ENCODE measurements around the gene RNPC3. TPM values are rescaled to one million over a fixed set of nuclear protein-coding genes. Genes with fewer than 3 reads are reported as not detected.
"Not testable (repeated sequence)": the region's sequence is repeated elsewhere in the genome, so short reads cannot be mapped to it uniquely, and the experiment has no call there.

RNPC3 gene
- total RNA-seq, 2 donors from 2014 or later = 18.8 to 19.0 TPM

DNA sequence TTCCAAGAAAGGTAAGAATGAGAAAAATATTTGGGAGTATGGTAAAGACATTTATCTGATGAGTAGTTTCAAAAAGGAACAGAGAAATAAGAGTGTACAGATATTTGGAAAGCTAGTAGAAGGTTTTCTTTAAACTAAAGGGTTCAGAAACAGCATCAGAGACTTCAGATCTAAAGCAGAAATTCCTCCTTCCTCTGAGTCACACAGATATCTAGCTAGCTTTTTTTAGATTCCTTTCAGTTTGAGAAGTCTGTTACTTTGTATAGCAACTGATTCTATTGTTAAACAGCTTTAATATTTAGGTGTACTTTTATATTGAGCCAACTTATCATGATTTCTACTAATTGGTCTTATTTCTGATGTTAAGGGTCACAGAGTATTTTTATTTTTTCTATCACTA lies 50.6 kb downstream of the RNPC3 start:
- Histone ChIP-seq H3K27me3 (no peaks in the 10 kb centered on the region), H3K4me3 (no peak overlapping the region), H3K9me3 (no peaks in the 10 kb centered on the region), H3K27ac (no peak overlapping the region), H3K4me1 (no peaks in the 10 kb centered on the region), H3K36me3 (no peaks in the 10 kb centered on the region), H3K9ac (ENCODE audit: low read depth in 2 of 2, low read length in 2 of 2) (no peak overlapping the region)
- intact Hi-C loops (cut with DNase I) = no loop called here
- TF ChIP-seq, protein P1, sequence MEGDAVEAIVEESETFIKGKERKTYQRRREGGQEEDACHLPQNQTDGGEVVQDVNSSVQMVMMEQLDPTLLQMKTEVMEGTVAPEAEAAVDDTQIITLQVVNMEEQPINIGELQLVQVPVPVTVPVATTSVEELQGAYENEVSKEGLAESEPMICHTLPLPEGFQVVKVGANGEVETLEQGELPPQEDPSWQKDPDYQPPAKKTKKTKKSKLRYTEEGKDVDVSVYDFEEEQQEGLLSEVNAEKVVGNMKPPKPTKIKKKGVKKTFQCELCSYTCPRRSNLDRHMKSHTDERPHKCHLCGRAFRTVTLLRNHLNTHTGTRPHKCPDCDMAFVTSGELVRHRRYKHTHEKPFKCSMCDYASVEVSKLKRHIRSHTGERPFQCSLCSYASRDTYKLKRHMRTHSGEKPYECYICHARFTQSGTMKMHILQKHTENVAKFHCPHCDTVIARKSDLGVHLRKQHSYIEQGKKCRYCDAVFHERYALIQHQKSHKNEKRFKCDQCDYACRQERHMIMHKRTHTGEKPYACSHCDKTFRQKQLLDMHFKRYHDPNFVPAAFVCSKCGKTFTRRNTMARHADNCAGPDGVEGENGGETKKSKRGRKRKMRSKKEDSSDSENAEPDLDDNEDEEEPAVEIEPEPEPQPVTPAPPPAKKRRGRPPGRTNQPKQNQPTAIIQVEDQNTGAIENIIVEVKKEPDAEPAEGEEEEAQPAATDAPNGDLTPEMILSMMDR (IDR thresholded peaks at IDR 0.05) = no peak
- DNase-seq = no peak

DNA sequence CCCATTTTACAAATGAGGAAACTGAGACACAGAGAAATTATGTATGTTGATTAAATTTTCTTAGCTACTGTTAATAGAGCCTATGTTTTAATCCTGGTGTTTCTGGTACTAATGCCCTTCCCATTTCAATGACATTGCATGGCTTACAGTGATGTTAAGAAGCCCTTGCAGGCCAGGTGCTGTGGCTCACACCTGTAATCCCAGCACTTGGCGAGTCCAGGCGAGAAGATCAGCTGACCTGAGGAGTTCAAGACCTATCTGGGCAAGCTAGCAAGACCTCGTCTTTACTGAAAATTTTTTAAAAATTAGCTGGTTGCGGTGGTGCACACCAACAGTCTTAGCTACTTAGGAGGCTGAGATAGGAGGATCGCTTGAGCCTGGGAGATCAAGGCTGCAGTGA lies 51.3 kb downstream of the RNPC3 start:
- H3K27ac ChIP-seq = not testable (repeated sequence)

GRCh38 chr1:103582464-103582863 lies 57.0 kb downstream of the RNPC3 start:
- no peaks in the 10 kb centered on the region for H3K36me3 ChIP-seq
- intact Hi-C loops (cut with DNase I) = no loop called here
- H3K9ac ChIP-seq (ENCODE audit: low read depth in 2 of 2, low read length in 2 of 2) = no peak overlapping the region
- no peak overlapping the region for H3K27ac ChIP-seq
- H3K27me3 ChIP-seq = no peaks in the 10 kb centered on the region
- H3K9me3 ChIP-seq = no peaks in the 10 kb centered on the region
- no peak for DNase-seq
- H3K4me3 ChIP-seq = no peak overlapping the region
- TF ChIP-seq, protein P1 (IDR thresholded peaks at IDR 0.05) = no peak
- no peaks in the 10 kb centered on the region for H3K4me1 ChIP-seq

More for the DNA sequence above, 51.3 kb downstream of the RNPC3 start:
- H3K9me3 ChIP-seq; DNase-seq; H3K4me1 ChIP-seq; H3K36me3 ChIP-seq; H3K4me3 ChIP-seq; intact Hi-C loops (cut with DNase I); H3K27me3 ChIP-seq; H3K9ac ChIP-seq (ENCODE audit: low read depth in 2 of 2, low read length in 2 of 2): not testable (repeated sequence)

DNA sequence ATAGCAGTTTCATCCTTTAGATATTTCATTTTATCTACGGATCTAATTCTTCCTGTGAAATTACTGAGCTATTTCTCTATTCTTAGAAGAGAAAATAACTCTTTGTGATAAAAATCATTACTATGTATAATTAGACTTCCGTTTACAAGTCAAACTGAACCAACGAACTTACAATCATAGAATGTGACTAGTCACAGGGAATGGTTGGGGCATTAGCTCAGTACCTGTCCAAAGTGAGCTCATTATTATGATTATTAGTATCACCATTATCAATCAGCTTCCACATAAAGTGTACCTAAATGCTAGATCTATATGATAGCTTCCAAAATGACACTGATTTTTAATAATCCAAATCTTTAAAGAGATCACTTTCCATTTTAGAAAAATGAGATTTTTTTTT lies 58.4 kb downstream of the RNPC3 start:
- Histone ChIP-seq H3K36me3 (no peaks in the 10 kb centered on the region), H3K27ac (no peak overlapping the region), H3K9ac (ENCODE audit: low read depth in 2 of 2, low read length in 2 of 2) (no peak overlapping the region), H3K27me3 (no peaks in the 10 kb centered on the region), H3K4me1 (no peaks in the 10 kb centered on the region), H3K4me3 (no peak overlapping the region), H3K9me3 (no peaks in the 10 kb centered on the region)
- intact Hi-C loops (cut with DNase I) = no loop called here
- no peak for DNase-seq
- TF ChIP-seq, protein P1 (IDR thresholded peaks at IDR 0.05) = no peak

DNA sequence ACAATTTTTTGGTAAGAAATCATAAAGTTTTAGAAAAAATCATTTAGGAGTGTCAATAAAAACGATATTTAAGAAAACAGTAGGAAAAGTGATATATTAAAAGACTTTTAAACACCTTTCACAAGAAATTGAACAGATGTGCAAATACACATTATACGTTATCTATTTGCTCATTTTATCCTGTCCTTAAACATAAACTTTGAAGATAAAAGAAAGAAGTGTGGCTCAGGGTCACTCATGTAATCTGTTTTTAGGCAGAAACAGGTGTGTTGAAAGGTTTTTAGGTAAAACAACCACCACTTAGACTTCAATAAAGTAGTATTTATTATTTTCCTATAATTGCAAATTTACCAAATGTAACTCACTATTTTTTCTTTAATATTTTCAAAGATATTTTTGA lies 59.0 kb downstream of the RNPC3 start:
- H3K27ac ChIP-seq = no peak overlapping the region
- DNase-seq = no peak
- intact Hi-C loops (cut with DNase I) = no loop called here
- H3K27me3 ChIP-seq = no peaks in the 10 kb centered on the region
- no peak overlapping the region for H3K4me3 ChIP-seq
- no peaks in the 10 kb centered on the region for H3K36me3 ChIP-seq
- no peaks in the 10 kb centered on the region for H3K4me1 ChIP-seq
- TF ChIP-seq, protein P1 (IDR thresholded peaks at IDR 0.05) = no peak
- no peaks in the 10 kb centered on the region for H3K9me3 ChIP-seq
- no peak overlapping the region for H3K9ac ChIP-seq (ENCODE audit: low read depth in 2 of 2, low read length in 2 of 2)

DNA sequence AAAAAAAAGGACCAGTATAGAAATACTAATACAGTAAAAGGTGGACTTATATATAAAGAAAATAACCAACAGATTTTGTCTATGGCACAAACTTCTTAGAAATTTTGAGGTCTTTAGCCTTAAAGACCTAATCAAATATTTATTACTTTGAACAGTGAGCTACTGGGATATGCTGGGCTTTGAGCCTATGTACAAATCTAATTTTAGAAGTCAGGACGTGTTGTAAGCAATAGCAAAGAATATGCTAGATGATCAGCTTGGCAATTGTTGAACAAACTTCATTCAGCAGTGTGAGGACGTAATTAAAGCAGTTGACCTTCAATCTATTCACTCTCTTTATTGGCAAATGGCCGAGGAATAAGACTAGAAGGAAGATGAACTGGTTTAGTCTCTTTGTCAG lies 77.2 kb downstream of the RNPC3 start:
- H3K4me1 ChIP-seq; DNase-seq; H3K9me3 ChIP-seq; H3K4me3 ChIP-seq; H3K36me3 ChIP-seq; H3K27ac ChIP-seq; H3K9ac ChIP-seq (ENCODE audit: low read depth in 2 of 2, low read length in 2 of 2); intact Hi-C loops (cut with DNase I); H3K27me3 ChIP-seq: not testable (repeated sequence)

Other genes starting within 250 kb of the RNPC3 start
- 1 to 10 TPM; 6.6 to 8.5 TPM for gene AMY2B, start 45.9 kb downstream of the RNPC3 start, total RNA-seq
- gene AMY2A, start 91.7 kb downstream of the RNPC3 start, total RNA-seq = 1 to 10 TPM in 1 of 2 donors, not detected in 1; 1.4 TPM
- not detected for gene AMY1A, start 130.1 kb downstream of the RNPC3 start, total RNA-seq
- not detected for gene AMY1B, start 170.5 kb downstream of the RNPC3 start, total RNA-seq
- not detected for gene AMY1C, start 224.2 kb downstream of the RNPC3 start, total RNA-seq

Measured in colonic mucosa (tissue), 4 donors.